CD14-positive monocyte (primary cell): ENCODE data around the gene PISD. TPM values are rescaled to one million over a fixed set of nuclear protein-coding genes. Genes with fewer than 3 reads are reported as not detected.
A peak's percentile ranks its signal among the peaks of the same experiment; 100 is the strongest.

ENCODE experiments used
- DNase-seq, 3 donors: peaks; one replicate each; pipeline ENCODE4 v3.0.0-alpha.2; 2011 to 2022
- H2AFZ ChIP-seq: 2 replicates; pipeline ENCODE4 v1.6.0; 2012; ENCODE audit warnings: mild to moderate bottlenecking, low read depth, low read length, inconsistent platforms; ENCODE audit not compliant: insufficient read depth, poor library complexity, severe bottlenecking
- H3K27ac ChIP-seq, 2 donors: 1 replicate in 1 of 2; 2 replicates in 1 of 2; pipeline ENCODE4 v1.5.1; 2012 to 2013; ENCODE audit warnings: low read length in 2 of 2, control low read depth in 1 of 2, inconsistent platforms in 1 of 2, low read depth in 1 of 2, mild to moderate bottlenecking in 1 of 2
- H3K27me3 ChIP-seq, 2 donors: one replicate each; pipeline versions ENCODE4 v1.6.0 to v1.6.1; 2011 to 2013; ENCODE audit warnings: low read length in 2 of 2; ENCODE audit not compliant: control insufficient read depth in 2 of 2, insufficient read depth in 2 of 2
- H3K36me3 ChIP-seq, 2 donors: replicated peaks in 1 of 2; 1 replicate in 1 of 2; 2 replicates in 1 of 2; pipeline versions ENCODE4 v1.5.1 to v1.6.1; 2012 to 2013; ENCODE audit warnings: low read length in 2 of 2, control low read depth in 1 of 2, inconsistent platforms in 1 of 2, mild to moderate bottlenecking in 1 of 2; ENCODE audit not compliant: insufficient read depth in 2 of 2, control insufficient read depth in 1 of 2
- H3K4me1 ChIP-seq, 2 donors: 1 replicate in 1 of 2; 2 replicates in 1 of 2; pipeline versions ENCODE4 v1.5.1 to v1.6.1; 2012 to 2013; ENCODE audit warnings: low read length in 2 of 2, control low read depth in 1 of 2, inconsistent platforms in 1 of 2, mild to moderate bottlenecking in 1 of 2, moderate library complexity in 1 of 2; ENCODE audit not compliant: insufficient read depth in 2 of 2, control insufficient read depth in 1 of 2
- H3K4me2 ChIP-seq: replicated peaks from 2 replicates; pipeline ENCODE3; 2012; ENCODE audit warnings: low read length, moderate library complexity, mild to moderate bottlenecking; ENCODE audit not compliant: poor library complexity, severe bottlenecking; ENCODE audit errors: extremely low read depth
- H3K4me3 ChIP-seq, 3 experiments: fragments of 200-600 bp in 1 of 3; sonication (generic) in 1 of 3; replicated peaks in 1 of 3; 1 replicate in 2 of 3; 2 replicates in 1 of 3; pipeline ENCODE4 v1.5.1; 2011 to 2013; ENCODE audit warnings: low read length in 3 of 3, mild to moderate bottlenecking in 3 of 3, control low read depth in 2 of 3, low read depth in 2 of 3, inconsistent platforms in 1 of 3, moderate library complexity in 1 of 3
- H3K79me2 ChIP-seq: 2 replicates; pipeline ENCODE4 v1.6.0; 2012; ENCODE audit warnings: mild to moderate bottlenecking, control low read depth, inconsistent platforms, low read length, moderate library complexity; ENCODE audit not compliant: insufficient read depth
- H3K9ac ChIP-seq: 2 replicates; pipeline ENCODE4 v1.6.0; 2017; ENCODE audit warnings: low read length, mild to moderate bottlenecking; ENCODE audit not compliant: insufficient read depth, poor library complexity, severe bottlenecking
- H3K9me3 ChIP-seq, 2 donors: replicated peaks in 1 of 2; 1 replicate in 1 of 2; 2 replicates in 1 of 2; pipeline versions ENCODE4 v1.5.1 to v1.6.1; 2012 to 2013; ENCODE audit warnings: low read length in 2 of 2, control low read depth in 1 of 2; ENCODE audit not compliant: control insufficient read depth in 1 of 2, insufficient read depth in 1 of 2
- H4K20me1 ChIP-seq: 2 replicates; pipeline ENCODE4 v1.6.0; 2012; ENCODE audit warnings: mild to moderate bottlenecking, low read length, control low read depth, moderate library complexity; ENCODE audit not compliant: insufficient read depth
- H3K27ac Mint-ChIP-seq, 7 donors: one replicate each; pipeline ENCODE4 v1.8.0; 2020; ENCODE audit warnings: mild to moderate bottlenecking in 7 of 7, mixed read lengths in 7 of 7, moderate library complexity in 6 of 7, inconsistent platforms in 2 of 7
- H3K27me3 Mint-ChIP-seq, 3 donors: one replicate each; pipeline ENCODE4 v1.8.0; 2021 to 2022; ENCODE audit warnings: low read depth in 3 of 3, mild to moderate bottlenecking in 3 of 3, mixed read lengths in 3 of 3, moderate library complexity in 3 of 3, inconsistent platforms in 1 of 3
- H3K36me3 Mint-ChIP-seq, 2 donors: one replicate each; pipeline ENCODE4 v1.8.0; 2020; ENCODE audit warnings: mixed read lengths in 2 of 2, inconsistent platforms in 1 of 2, mild to moderate bottlenecking in 1 of 2
- H3K4me1 Mint-ChIP-seq: one replicate; pipeline ENCODE4 v1.8.0; 2020; ENCODE audit warnings: mild to moderate bottlenecking, mixed read lengths
- H3K4me3 Mint-ChIP-seq, 2 donors: one replicate each; pipeline ENCODE4 v1.8.0; 2020; ENCODE audit warnings: mild to moderate bottlenecking in 2 of 2, mixed read lengths in 2 of 2, moderate library complexity in 1 of 2
- H3K9me3 Mint-ChIP-seq, 7 donors: one replicate each; pipeline ENCODE4 v1.8.0; 2020 to 2022; ENCODE audit warnings: mixed read lengths in 7 of 7, mild to moderate bottlenecking in 6 of 7, moderate library complexity in 6 of 7, inconsistent platforms in 2 of 7
- WGBS: methylation state at CpG from one replicate; pipeline ENCODE4 v1.1.5; 2013; ENCODE audit warnings: missing lambda C conversion rate; ENCODE audit not compliant: insufficient coverage; 5-methylcytosine and 5-hydroxymethylcytosine counted together
- intact Hi-C, 2 donors: fragments of 100-400 bp; cut with micrococcal nuclease; formaldehyde crosslinking; loops; one replicate each; pipeline versions ENCODE4 v1.15.0 to v1.15.1; 2023
- polyA plus RNA-seq, 3 donors: library from polyadenylated mRNA; depleted of rRNA in 1 of 3; unstranded in 2 of 3; stranded (reverse) in 1 of 3; fragments of 300-500 nt in 2 of 3; fragments of >200 nt in 1 of 3; fragmentation: Illumina TruSeq in 2 of 3; gene quantifications; 1 replicate in 2 of 3; 2 replicates in 1 of 3; pipeline ENCODE4 v1.2.3, GENCODE V29; 2012 to 2021
- TF ChIP-seq, protein P1 (sequence below): fragments of 200-600 bp; IDR thresholded peaks from one replicate; pipeline ENCODE4 v1.8.0; 2022; ENCODE audit warnings: antibody characterized with exemption, mild to moderate bottlenecking

PISD gene
- polyA plus RNA-seq, 3 donors = 38.1 to 112 (median 45.3) TPM

DNA sequence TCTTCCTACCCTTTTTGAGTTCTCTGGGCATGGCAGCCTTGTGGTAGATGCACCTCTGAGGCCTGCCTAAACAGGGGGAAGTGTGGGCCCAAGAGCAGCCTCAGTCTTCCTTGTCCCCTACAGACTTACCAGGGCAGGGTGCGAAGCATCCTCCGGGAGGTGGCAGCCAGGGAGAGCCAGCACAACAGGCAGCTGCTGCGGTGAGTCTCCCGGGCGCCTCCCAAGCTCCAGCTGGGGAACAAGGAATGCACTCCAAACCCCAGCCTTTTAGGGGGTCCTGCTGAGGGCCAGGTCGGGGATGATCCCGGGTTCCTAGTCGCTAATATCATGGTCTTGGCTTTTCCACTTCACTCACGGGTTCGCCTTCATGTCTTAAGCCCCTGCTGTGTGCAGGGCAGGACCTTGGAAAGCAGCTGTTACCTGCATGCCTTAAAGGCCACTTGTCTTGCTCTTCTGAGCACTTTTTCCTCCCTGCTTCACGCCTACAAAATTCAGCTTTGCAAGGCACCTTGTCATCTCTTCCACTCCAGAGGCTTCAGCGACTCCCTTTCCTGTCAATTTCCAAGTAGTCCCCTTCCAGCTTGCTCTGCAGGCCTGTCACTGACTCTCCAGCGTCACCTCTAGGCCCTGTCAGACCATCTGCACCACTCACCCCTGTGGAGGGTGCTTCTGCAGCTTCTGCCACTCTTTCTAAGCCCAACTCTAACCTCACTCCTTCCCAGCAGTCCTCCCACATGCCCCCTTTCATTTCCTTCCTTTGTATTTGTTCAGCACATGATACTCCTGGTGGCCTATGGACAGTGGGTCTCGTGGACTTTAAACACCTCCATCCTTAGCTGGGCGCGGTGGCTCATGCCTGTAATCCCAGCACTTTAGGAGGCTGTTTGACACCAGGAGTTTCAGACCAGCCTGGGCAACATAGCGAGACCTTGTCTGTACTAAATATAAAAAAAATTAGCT is 57.0 kb downstream of the PISD start:
- no peak overlapping the region for H2AFZ ChIP-seq
- no peak overlapping the region for H3K27ac ChIP-seq
- Mint-ChIP-seq H3K4me3 (no peak overlapping the region), H3K36me3 (peaks cover 38 to 44% of the 10 kb centered on the region in 2 donors), H3K27me3 (peaks cover 0 to 5% (median 1%) of the 10 kb centered on the region in 3 donors), H3K27ac (peak overlapping the region in 1 of 7 donors; percentile 33), H3K9me3 (no peaks in the 10 kb centered on the region), H3K4me1 (no peaks in the 10 kb centered on the region)
- DNase-seq = no peak
- H3K4me3 ChIP-seq = no peak overlapping the region
- H3K4me1 ChIP-seq = no peaks in the 10 kb centered on the region
- no peaks in the 10 kb centered on the region for H3K9me3 ChIP-seq
- H3K36me3 ChIP-seq = peaks cover 19 to 40% of the 10 kb centered on the region in 2 donors
- H4K20me1 ChIP-seq = no peaks in the 10 kb centered on the region
- H3K4me2 ChIP-seq = no peak overlapping the region
- TF ChIP-seq, protein P1, sequence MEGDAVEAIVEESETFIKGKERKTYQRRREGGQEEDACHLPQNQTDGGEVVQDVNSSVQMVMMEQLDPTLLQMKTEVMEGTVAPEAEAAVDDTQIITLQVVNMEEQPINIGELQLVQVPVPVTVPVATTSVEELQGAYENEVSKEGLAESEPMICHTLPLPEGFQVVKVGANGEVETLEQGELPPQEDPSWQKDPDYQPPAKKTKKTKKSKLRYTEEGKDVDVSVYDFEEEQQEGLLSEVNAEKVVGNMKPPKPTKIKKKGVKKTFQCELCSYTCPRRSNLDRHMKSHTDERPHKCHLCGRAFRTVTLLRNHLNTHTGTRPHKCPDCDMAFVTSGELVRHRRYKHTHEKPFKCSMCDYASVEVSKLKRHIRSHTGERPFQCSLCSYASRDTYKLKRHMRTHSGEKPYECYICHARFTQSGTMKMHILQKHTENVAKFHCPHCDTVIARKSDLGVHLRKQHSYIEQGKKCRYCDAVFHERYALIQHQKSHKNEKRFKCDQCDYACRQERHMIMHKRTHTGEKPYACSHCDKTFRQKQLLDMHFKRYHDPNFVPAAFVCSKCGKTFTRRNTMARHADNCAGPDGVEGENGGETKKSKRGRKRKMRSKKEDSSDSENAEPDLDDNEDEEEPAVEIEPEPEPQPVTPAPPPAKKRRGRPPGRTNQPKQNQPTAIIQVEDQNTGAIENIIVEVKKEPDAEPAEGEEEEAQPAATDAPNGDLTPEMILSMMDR = no peak
- H3K79me2 ChIP-seq = no peaks in the 10 kb centered on the region
- 85% methylated on average over 15 of the region's 17 CpGs for WGBS
- H3K27me3 ChIP-seq = no peaks in the 10 kb centered on the region
- intact Hi-C loops = no loop called here
- H3K9ac ChIP-seq = no peak overlapping the region

DNA sequence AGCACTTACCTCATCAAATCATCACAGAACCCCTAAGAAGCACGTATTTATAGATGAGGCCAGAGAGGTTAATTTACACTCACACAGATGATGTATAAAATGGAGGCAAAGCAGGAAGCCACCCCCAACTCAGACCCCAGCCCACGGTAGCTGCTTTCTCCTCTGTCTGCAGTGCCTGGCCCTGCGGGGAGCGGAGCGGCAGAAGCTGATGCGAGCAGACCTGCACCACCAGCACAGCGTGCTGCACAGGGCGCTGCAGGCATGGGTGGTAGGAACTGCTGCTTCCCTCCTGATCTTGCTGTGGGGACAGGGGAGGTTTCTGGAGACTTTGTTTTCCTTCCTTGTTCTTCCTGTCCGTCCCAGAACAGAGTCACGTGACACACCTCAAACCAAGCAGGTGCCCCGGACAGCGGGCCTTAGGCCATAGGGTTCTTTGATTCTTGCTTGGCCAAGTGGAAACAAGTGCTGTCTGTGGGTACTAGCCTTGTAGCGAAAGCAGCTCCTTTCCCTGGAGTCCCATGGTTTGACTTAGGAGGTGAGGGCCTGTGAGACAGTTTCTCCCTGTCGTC is 57.8 kb downstream of the PISD start:
- H3K4me2 ChIP-seq = no peak overlapping the region
- DNase-seq = no peak
- H3K4me1 Mint-ChIP-seq = no peaks in the 10 kb centered on the region
- no peaks in the 10 kb centered on the region for H3K27me3 ChIP-seq
- no peak overlapping the region for H3K9ac ChIP-seq
- no peak overlapping the region for H3K27ac ChIP-seq
- no peaks in the 10 kb centered on the region for H4K20me1 ChIP-seq
- no peaks in the 10 kb centered on the region for H3K4me1 ChIP-seq
- H3K79me2 ChIP-seq = no peaks in the 10 kb centered on the region
- TF ChIP-seq, protein P1 = no peak
- peaks cover 36 to 41% of the 10 kb centered on the region in 2 donors for H3K36me3 Mint-ChIP-seq
- H3K27ac Mint-ChIP-seq = no peak overlapping the region
- no peak overlapping the region for H3K4me3 ChIP-seq
- intact Hi-C loops = no loop called here
- peaks cover 19 to 40% of the 10 kb centered on the region in 2 donors for H3K36me3 ChIP-seq
- H2AFZ ChIP-seq = no peak overlapping the region
- H3K27me3 Mint-ChIP-seq = peaks cover 0 to 5% (median 1%) of the 10 kb centered on the region in 3 donors
- no peaks in the 10 kb centered on the region for H3K9me3 ChIP-seq
- H3K4me3 Mint-ChIP-seq = no peak overlapping the region
- no peaks in the 10 kb centered on the region for H3K9me3 Mint-ChIP-seq
- 89% methylated on average over 10 of the region's 14 CpGs for WGBS
